HG03520 (cell line): Measurements from ENCODE around the gene CORO1C.

ENCODE experiments used
- ATAC-seq: cut with Tn5 transposase; IDR thresholded peaks from one replicate; pipeline ENCODE4 v1.9.1; 2021; ENCODE audit warnings: mild to moderate bottlenecking, moderate library complexity; ENCODE audit not compliant: unreplicated experiment

CORO1C gene

DNA sequence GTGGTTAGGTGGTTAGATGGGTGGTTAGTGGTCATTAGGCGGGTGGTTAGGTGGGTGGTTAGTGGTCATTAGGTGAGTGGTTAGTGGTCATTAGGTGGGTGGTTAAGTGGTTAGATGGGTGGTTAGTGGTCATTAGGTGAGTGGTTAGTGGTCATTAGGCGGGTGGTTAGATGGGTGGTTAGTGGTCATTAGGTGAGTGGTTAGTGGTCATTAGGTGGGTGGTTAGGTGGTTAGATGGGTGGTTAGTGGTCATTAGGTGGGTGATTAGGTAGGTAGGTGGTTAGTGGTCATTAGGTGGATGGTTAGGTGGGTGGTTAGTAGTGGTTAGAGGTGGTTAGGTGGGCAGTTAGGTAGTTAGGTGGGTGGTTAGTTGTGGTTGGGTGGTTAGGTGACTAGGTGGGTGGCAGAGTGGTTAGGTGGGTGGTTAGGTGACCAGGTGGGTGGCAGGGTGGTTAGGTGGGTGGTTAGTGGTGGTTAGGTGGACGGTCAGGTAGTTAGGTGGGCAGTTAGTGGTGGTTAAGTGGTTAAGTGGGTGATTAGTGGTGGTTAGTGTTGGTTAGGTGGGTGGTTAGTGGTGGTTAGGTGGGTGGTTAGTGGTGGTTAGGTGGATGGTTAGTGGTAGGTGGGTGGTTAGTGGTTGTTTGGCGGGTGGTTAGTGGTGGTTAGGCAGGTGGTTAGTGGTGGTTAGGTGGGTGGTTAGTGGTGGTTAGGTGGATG is 125.5 kb downstream of the CORO1C start:
- ATAC-seq, result no peak

- no peak for ATAC-seq
Observed at GRCh38 chr12:108605000-108605689, 126.2 kb downstream of the CORO1C start.

GRCh38 chr12:108604208-108604941 is 126.9 kb downstream of the CORO1C start:
- ATAC-seq, result no peak

GRCh38 chr12:108603743-108604142 is 127.6 kb downstream of the CORO1C start:
- ATAC-seq, result no peak

GRCh38 chr12:108602976-108603704 is 128.2 kb downstream of the CORO1C start:
- ATAC-seq, result no peak

- no peak for ATAC-seq
Observed at GRCh38 chr12:108602209-108602705, 129.1 kb downstream of the CORO1C start.

- no peak for ATAC-seq
Observed at GRCh38 chr12:108600702-108601007, 130.7 kb downstream of the CORO1C start.

DNA sequence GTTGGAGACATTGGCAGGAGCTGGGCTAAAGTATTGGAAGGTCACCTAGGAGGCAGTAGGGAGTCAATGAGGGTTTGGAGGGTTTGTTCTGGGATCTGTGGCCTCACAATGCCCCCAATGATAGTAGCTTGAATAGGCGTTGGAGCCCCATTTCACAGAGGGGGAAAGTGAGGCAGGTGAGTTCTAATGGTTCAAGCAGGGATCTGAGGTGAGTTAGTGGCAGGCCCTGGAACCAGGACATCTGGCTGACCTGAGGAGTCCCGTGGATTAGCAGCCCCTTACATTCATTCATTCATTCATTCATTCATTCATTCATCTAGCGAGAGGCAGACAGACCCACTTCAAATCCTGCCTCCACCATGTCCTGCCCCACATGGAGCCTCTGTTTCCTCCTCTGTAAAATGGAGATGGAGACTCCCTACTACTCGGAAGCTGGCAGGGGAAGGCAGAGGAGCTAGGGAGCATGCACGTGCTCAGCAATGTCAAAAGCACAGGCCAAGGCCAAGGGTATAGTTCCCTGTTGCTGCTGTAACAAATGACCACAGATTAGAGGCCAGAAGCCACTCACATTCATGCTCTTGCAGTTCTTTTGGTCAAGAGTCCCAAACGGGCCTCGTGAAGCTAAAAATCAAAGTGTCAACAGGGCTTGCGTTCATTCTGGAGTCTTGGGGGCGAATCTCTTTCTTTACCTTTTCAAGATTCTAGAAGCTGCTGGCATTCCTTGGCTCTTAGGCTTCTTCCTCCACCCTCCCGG is 131.2 kb downstream of the CORO1C start:
- ATAC-seq, result no peak

GRCh38 chr12:108599541-108599940 is 131.8 kb downstream of the CORO1C start:
- ATAC-seq, result no peak

GRCh38 chr12:108598553-108599250 is 132.6 kb downstream of the CORO1C start:
- no peak for ATAC-seq

- ATAC-seq, result no peak
Observed at GRCh38 chr12:108597559-108598471, 133.5 kb downstream of the CORO1C start, which contains the start of gene TMEM119. Gene TMEM119, minus strand, starts transcription at chr12:108598084. Its CDS starts 5,701 bp downstream, at chr12:108592383.

GRCh38 chr12:108596854-108597558 is 134.3 kb downstream of the CORO1C start:
- ATAC-seq, result no peak

DNA sequence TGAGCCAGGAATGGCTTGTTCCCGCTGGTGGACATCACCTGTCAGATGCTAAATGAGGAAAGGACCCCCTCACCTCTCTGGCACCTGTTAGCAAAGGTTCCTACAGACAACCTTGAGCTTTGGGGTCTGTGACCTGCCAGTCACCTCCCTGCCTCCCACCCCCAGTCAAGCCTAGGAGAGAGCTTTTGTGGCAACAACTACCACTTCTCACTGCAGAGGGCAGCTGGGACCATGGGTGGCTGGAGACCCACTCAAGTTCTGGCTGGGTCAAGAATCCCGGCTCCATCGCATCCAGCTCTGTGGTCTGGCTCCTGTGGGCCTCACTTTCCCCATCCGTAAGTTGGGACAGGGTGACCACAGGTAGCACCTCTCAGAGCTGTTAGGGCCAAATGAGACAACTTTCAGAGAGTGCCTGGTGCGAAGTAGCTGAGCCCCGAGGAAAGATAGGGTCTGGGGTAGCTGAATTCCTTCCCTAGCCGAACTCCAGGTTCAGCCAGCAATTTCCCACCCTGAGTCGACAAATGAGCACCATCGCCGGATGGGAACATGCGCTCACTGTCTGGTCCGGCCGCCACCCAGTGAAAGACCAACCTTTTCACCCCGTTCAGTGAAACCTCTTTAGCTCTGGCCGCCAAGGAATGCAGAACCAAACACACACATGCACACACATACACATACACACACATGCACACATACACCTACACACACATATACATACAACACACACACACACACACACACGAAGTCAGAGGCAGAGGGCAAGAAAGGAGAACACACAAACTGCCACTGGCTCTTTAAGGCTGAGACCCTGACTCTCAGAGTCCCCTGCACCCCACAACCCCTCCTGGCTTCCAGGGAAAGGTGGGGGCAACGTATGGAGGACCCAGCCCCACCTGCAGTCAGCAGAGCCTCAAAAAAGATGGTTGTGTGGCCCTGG is 135.3 kb downstream of the CORO1C start:
- ATAC-seq, result no peak
